Measurements from ENCODE around the gene NPC1L1. TPM values are rescaled to one million over a fixed set of nuclear protein-coding genes. Genes with fewer than 3 reads are reported as not detected.

Gene NPC1L1
- total RNA-seq, 1 experiment from 2014 or later, result 0.04 TPM

- Histone ChIP-seq H2AFZ (ENCODE audit: low read length) (no peak overlapping the region), H3K27me3 (ENCODE audit: low read length) (no peaks in the 10 kb centered on the region), H3F3A (ENCODE audit: low read length, unreplicated experiment) (no peaks in the 10 kb centered on the region), H3K9me3 (ENCODE audit: low read length) (no peaks in the 10 kb centered on the region), H3K9me2 (replicated peaks; ENCODE audit: low read length) (no peaks in the 10 kb centered on the region), H3K4me1 (ENCODE audit: insufficient read depth, low read length) (no peaks in the 10 kb centered on the region), H3K36me3 (ENCODE audit: low read depth, low read length) (no peaks in the 10 kb centered on the region), H3K4me2 (ENCODE audit: low read length) (no peak overlapping the region), H3K79me2 (ENCODE audit: low read length) (no peaks in the 10 kb centered on the region), H3K4me3 (ENCODE audit: low read length) (no peak overlapping the region), H3K27ac (ENCODE audit: low read length) (no peak overlapping the region), H3K9ac (ENCODE audit: low read length) (no peak overlapping the region), H4K20me1 (ENCODE audit: low read length) (no peaks in the 10 kb centered on the region)
- ATAC-seq (no peak), DNase-seq (no peak)
- TF ChIP-seq CTCF (conservative IDR thresholded peaks at IDR 0.05; ENCODE audit: low read depth, low read length), result no peak
- no peak for TF ChIP-seq EZH2 (IDR thresholded peaks at IDR 0.05; ENCODE audit: low read length, unreplicated experiment)
- TF ChIP-seq EZH2phosphoT487 (IDR thresholded peaks at IDR 0.05; ENCODE audit: borderline replicate concordance, low read length), result no peak
- no TSS peak for BruUV-seq (replicated peaks)
- POLR2A ChIA-PET (ENCODE audit: unreplicated experiment), result no interaction called here
- intact Hi-C loops (cut with micrococcal nuclease), result no loop called here
- CTCF ChIA-PET, result no interaction called here
Measured at GRCh38 chr7:44518761-44519160, 22.4 kb downstream of the NPC1L1 start.

DNA sequence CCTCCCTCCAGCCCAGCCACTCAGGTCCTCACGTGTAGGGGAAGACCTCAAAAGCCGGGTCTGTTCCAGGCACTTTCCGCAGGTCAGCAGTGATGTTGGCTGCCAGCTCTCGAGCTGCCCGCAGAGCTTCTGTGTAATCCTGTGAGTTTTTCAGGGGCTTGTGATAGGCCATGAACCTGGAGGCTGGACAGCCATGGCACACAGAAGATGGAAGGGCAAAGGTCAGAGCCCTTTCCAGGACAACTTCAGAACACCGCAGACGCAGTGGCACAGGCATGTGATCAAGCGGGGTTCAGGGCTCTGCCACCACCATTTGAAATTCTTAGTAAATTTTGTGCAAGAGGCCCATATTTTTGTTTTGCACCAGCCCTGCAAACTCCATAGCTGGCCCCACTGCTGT is 24.0 kb downstream of the NPC1L1 start:
- H3F3A ChIP-seq (ENCODE audit: low read length, unreplicated experiment), result no peaks in the 10 kb centered on the region
- H3K27me3 ChIP-seq (ENCODE audit: low read length), result no peaks in the 10 kb centered on the region
- ChIA-PET POLR2A (ENCODE audit: unreplicated experiment) (no interaction called here), CTCF (no interaction called here)
- no peaks in the 10 kb centered on the region for H3K36me3 ChIP-seq (ENCODE audit: low read depth, low read length)
- H3K4me2 ChIP-seq (ENCODE audit: low read length), result no peak overlapping the region
- no peak overlapping the region for H3K9ac ChIP-seq (ENCODE audit: low read length)
- intact Hi-C loops (cut with micrococcal nuclease), result no loop called here
- no peak overlapping the region for H2AFZ ChIP-seq (ENCODE audit: low read length)
- H3K4me3 ChIP-seq (ENCODE audit: low read length), result no peak overlapping the region
- ATAC-seq, result no peak
- H4K20me1 ChIP-seq (ENCODE audit: low read length), result no peaks in the 10 kb centered on the region
- TF ChIP-seq EZH2phosphoT487 (IDR thresholded peaks at IDR 0.05; ENCODE audit: borderline replicate concordance, low read length) (no peak), EZH2 (IDR thresholded peaks at IDR 0.05; ENCODE audit: low read length, unreplicated experiment) (no peak), CTCF (conservative IDR thresholded peaks at IDR 0.05; ENCODE audit: low read depth, low read length) (no peak)
- H3K9me2 ChIP-seq (replicated peaks; ENCODE audit: low read length), result no peaks in the 10 kb centered on the region
- BruUV-seq (replicated peaks), result no TSS peak
- H3K4me1 ChIP-seq (ENCODE audit: insufficient read depth, low read length), result no peaks in the 10 kb centered on the region
- no peaks in the 10 kb centered on the region for H3K79me2 ChIP-seq (ENCODE audit: low read length)
- DNase-seq, result no peak
- no peaks in the 10 kb centered on the region for H3K9me3 ChIP-seq (ENCODE audit: low read length)
- H3K27ac ChIP-seq (ENCODE audit: low read length), result no peak overlapping the region

DNA sequence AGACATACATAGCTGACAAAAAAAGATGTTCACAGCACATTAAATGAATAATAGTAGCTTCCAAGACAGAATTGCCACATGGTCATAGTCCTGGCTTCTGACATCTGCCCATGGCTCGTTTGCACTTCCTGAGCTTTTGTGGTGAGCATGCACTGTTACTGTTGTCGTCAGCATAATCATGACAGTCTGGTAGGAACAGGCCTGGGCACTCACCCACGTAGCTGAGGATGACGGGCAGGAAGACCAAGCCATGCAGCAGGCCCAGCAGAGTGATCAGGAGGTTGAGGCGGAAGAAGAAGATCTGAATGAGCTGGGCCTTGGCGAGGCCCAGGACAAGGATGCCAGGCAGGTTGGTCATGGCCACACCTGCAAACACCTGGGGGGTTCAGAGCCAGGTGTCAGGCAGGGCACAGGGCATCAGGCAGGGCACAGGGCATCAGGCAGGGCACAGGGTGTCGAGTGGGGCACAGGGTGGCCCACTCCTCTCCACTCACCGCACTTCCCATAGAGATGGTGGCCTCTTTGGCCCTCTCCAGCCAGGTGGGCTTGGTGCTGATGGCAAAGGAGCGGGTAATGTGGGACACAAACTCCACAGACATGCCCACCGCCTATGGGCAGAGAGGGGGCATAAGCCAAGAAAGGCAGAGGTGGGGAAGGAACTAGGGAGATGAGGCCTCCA is 25.4 kb downstream of the NPC1L1 start:
- Histone ChIP-seq H3K27me3 (ENCODE audit: low read length) (no peaks in the 10 kb centered on the region), H3K4me1 (ENCODE audit: insufficient read depth, low read length) (no peaks in the 10 kb centered on the region), H3K4me2 (ENCODE audit: low read length) (no peak overlapping the region), H3K9ac (ENCODE audit: low read length) (no peak overlapping the region), H3F3A (ENCODE audit: low read length, unreplicated experiment) (no peaks in the 10 kb centered on the region), H3K9me3 (ENCODE audit: low read length) (no peaks in the 10 kb centered on the region), H3K9me2 (replicated peaks; ENCODE audit: low read length) (no peaks in the 10 kb centered on the region), H3K4me3 (ENCODE audit: low read length) (no peak overlapping the region), H3K79me2 (ENCODE audit: low read length) (no peaks in the 10 kb centered on the region), H4K20me1 (ENCODE audit: low read length) (no peaks in the 10 kb centered on the region), H3K36me3 (ENCODE audit: low read depth, low read length) (no peaks in the 10 kb centered on the region), H2AFZ (ENCODE audit: low read length) (no peak overlapping the region), H3K27ac (ENCODE audit: low read length) (no peak overlapping the region)
- ChIA-PET POLR2A (ENCODE audit: unreplicated experiment) (no interaction called here), CTCF (no interaction called here)
- BruUV-seq (replicated peaks), result no TSS peak
- TF ChIP-seq CTCF (conservative IDR thresholded peaks at IDR 0.05; ENCODE audit: low read depth, low read length) (no peak), EZH2phosphoT487 (IDR thresholded peaks at IDR 0.05; ENCODE audit: borderline replicate concordance, low read length) (no peak), EZH2 (IDR thresholded peaks at IDR 0.05; ENCODE audit: low read length, unreplicated experiment) (no peak)
- intact Hi-C loops (cut with micrococcal nuclease), result no loop called here
- ATAC-seq (no peak; the same call in 1 of the 2 replicates), DNase-seq (no peak)
